ACHN (cell line): ENCODE data around the gene GLT1D1.
"Not testable (repeated sequence)": the region's sequence is repeated elsewhere in the genome, so short reads cannot be mapped to it uniquely, and the experiment has no call there.

Experiments used
- DNase-seq: peaks from one replicate; pipeline ENCODE4 v3.0.0-alpha.2; 2015
- in situ Hi-C: cut with HindIII; loops from 2 replicates; pipeline ENCODE4 v1.10.0; 2017; ENCODE audit warnings: low sequenced_read_pairs, low pct_ligation_motif_present, low pct_unique_long_range_greater_than_20kb

Gene GLT1D1

DNA sequence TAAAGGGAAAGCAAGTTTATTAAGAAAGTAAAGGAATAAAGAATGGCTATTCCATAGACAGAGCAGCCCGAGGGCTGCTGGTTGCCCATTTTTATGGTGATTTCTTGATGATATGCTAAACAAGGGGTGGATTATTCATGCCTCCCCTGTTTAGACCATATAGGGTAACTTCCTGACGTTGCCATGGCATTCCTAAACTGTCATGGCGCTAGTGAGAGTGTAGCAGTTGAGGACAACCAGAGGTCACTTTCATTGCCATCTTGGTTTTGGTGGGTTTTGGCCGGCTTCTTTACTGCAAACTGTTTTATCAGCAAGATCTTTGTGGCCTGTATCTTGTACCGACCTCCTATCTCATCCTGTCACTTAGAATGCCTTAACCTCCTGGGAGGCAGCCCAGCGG, 3.5 kb upstream of the GLT1D1 start:
- DNase-seq, in situ Hi-C loops: not testable (repeated sequence)

GRCh38 chr12:128850400-128850799, 2.9 kb upstream of the GLT1D1 start:
- in situ Hi-C loops = no loop called here
- no peak for DNase-seq

- in situ Hi-C loops, DNase-seq: not testable (repeated sequence)
Measured at GRCh38 chr12:128851429-128851828, 1.8 kb upstream of the GLT1D1 start.

DNA sequence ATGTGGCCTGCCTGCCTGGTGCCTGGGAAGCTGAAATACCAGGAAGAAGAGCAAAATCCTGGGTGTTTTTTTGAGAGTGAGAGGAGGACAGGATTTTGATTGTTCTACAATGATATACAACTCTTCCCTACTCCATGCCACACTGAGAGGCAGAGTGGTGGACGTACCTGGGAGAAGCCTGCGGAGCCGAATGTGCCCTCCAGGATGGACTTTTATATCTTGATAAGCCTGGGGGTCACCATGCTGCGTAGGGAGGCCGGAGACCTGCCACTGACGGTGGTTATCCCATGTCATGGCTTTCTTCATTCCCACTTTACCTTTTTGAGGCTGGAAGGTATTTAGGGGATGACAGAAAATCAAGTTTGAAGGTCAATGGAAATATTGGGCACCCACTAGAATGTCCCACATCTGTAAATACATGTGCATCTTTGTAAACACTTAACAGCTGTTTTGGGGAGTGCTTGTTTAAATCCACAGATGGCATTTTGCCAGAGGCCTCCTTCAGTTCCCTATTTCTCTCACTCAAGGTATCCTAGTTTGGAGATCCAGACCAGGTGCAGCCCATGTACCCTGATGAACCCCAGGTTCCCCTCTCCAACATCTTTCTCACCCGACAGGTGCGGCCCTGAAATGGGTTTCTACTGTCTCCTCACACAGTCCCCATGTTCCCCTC, 1.1 kb upstream of the GLT1D1 start:
- DNase-seq = no peak
- in situ Hi-C loops = no loop called here

GRCh38 chr12:128853600-128854197, 421 bp downstream of the GLT1D1 start:
- DNase-seq = no peak
- in situ Hi-C loops = no loop called here

GRCh38 chr12:128856035-128856790, 2.9 kb downstream of the GLT1D1 start:
- no peak for DNase-seq
- in situ Hi-C loops = no loop called here

DNA sequence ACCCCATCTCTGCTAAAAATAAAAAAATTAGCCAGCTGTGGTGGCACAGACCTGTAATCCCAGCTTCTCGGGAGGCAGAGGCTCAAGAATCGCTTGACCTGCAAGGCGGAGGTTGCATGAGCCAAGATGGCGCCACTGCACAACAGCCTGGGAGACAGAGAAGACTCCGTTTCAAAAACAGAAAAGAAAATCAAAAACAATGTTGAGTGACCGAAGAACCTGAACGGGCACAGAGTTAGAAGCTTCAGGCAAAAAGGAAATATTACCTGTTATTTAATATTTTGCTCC, 3.5 kb downstream of the GLT1D1 start:
- in situ Hi-C loops = no loop called here

GRCh38 chr12:128857133-128857763, 4.0 kb downstream of the GLT1D1 start:
- DNase-seq = no peak
- in situ Hi-C loops = no loop called here

More for the DNA sequence above, 3.5 kb downstream of the GLT1D1 start:
- DNase-seq = no peak

- in situ Hi-C loops = no loop called here
- no peak for DNase-seq
Measured at GRCh38 chr12:128859311-128859710, 6.0 kb downstream of the GLT1D1 start.

DNA sequence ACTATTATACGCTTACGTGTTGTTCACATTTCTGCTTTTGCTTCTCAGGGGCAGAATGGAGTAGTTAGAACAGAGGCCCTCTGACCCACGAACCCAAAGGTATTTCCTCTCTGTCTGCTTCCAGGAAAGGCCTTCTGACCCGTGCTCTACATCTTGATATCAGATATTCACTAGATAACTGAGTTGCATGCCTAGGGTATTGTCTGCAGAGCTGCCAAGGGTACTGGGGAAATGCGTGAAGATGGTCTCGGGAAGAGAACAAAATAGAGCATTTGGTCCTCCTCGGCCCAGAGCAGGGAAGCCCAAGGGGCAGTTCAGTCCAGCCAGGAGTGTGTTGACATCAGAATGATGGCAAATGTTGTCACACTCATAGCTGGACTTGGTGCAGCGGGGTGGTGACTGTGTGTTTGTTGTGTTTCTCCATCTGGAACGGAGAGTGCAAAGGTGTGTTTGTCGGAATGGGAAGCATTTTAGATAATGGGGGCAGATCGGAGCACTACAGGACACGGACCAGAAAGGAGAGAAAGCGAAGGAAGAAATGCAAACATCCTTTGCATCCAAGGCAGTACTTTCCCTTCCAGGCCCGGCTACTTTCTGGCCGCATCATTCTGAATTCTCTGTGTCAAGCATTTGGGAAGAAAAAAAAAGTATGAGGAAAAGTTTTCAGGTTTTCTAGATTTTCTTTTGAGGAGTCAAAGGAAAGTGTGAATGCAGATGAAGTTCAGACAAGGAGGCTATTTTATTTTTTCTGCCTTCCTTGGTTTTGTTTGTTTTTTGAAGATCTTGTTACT, 8.1 kb downstream of the GLT1D1 start:
- in situ Hi-C loops = no loop called here
- no peak for DNase-seq

GRCh38 chr12:128863957-128864356, 10.7 kb downstream of the GLT1D1 start:
- in situ Hi-C loops = no loop called here

DNA sequence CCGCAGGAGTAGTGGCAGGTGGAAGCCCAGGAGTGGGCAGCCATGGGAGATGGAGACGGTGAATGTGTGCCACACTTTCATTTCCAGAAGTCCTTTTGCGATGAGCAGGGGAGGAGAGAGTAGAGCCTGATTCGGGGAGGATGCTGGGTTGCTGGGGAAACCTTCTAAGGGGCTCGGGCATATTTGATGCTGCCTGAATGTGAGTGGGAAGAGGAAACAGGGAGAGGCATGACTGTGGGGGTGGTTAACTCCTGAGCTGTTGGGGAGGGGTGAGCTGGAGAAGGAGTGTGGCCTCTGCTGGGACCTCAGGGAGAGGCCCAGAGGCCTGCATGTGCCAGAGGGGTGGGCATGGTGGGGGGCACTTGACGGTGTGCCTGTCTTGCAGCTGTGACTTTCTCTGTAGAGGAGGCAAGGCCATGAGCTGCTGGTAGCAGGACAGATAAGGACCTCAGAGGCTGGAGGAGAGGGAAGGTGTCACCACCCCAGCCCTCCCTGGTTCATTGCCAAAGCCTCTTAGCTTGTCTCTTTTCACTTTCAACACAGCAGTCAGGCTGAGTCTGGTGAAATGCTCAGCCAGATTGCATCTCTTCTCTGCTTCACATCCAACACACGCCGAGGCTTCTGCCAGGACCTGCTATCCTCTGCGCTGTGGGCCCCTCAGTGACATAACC, 11.4 kb downstream of the GLT1D1 start:
- no peak for DNase-seq
- in situ Hi-C loops = no loop called here

More at GRCh38 chr12:128863957-128864356, 10.7 kb downstream of the GLT1D1 start:
- DNase-seq = no peak

- DNase-seq = no peak
- in situ Hi-C loops = no loop called here
Measured at GRCh38 chr12:128867466-128867865, 14.2 kb downstream of the GLT1D1 start.

GRCh38 chr12:128871516-128871892, 18.2 kb downstream of the GLT1D1 start:
- in situ Hi-C loops = no loop called here
- DNase-seq = no peak

DNA sequence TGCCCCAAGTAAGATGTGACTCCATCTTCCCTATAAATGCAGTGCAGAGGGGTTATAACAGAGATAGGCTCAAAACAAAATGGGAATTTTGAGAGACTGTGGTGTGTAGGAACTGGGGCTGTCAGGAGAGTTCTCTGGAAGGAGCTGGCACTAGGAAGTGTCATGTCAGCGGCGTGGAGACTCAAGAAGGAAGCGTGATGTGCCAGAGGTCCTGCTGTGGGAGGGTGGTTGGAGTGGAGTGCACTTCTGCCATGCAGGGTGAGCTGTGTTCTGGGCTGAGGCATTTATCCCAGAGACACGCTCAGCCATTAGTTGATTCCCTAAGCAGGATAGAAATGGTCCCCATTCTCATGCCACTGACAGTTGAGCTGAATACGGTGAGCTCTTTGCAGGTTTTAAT, 19.0 kb downstream of the GLT1D1 start:
- in situ Hi-C loops = no loop called here
- DNase-seq = no peak

DNA sequence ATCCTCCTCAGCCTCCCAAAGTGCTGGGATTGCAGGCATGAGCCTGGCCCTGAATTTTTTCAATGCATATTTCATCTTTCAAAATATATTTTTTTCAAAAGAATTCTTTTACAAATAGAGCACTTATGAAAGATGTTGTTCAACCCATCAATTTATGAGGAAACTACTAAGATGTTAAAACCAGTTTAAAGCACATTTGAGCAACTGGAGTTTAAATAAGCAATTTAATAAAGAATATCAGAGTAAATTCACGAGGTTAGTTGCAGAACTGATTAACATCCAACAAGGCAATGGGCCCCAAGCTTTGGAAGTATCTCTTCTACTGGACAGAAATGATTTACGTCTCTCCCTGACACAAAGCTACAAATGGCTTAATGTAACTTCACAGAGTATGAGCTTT, 23.3 kb downstream of the GLT1D1 start:
- no peak for DNase-seq
- in situ Hi-C loops = no loop called here

- no peak for DNase-seq
- in situ Hi-C loops = no loop called here
Measured at GRCh38 chr12:128879898-128880764, 26.9 kb downstream of the GLT1D1 start.
